Erythroblast (primary cell): ENCODE data around the gene SP140L.
"Not testable (repeated sequence)": the region's sequence is repeated elsewhere in the genome, so short reads cannot be mapped to it uniquely, and the experiment has no call there.

Experiments used
- DNase-seq, 2 experiments: peaks; one replicate each; lab custom pipeline; 2025; lab: John Stamatoyannopoulos, UW
- GATA1 ChIP-seq: IDR thresholded peaks from 2 replicates; pipeline ENCODE4 v1.6.1; 2011; ENCODE audit warnings: low read depth, mild to moderate bottlenecking, control low read depth, low read length, moderate library complexity
- POLR2A ChIP-seq: IDR thresholded peaks from 2 replicates; pipeline ENCODE4 v1.6.1; 2011; ENCODE audit warnings: mild to moderate bottlenecking, low read length

The SP140L gene

GRCh38 chr2:230326453-230327417, at the start of gene SP140L:
Gene SP140L, plus strand, starts transcription at chr2:230327193. Its CDS starts 77 bp downstream, at chr2:230327270.
- TF ChIP-seq GATA1 (no peak), POLR2A (peak; percentile 66)

DNA sequence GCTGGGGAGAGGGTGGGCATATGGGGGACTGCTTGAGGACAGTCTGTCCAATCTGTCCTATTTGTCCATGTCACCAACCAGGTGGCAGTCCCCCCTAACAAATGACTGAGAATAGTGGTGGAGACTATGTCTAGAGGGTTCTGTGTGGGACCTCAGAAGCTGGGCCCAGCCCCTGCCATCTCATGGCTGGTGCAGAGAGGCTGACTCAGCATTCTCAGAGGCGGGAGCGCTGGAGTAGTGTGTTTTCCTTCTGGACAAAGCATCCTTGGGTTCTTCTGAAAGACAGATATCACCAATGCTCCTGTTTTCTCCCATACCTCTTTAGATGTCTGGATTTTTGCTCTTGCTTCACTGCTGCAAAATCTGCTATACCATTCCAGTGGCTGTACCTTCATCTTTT, 44.1 kb upstream of the SP140L start:
- no peak for DNase-seq
- TF ChIP-seq POLR2A (no peak), GATA1 (no peak)

More at GRCh38 chr2:230326453-230327417, at the start of gene SP140L:
- DNase-seq = peak; percentile 77 to 79

- TF ChIP-seq GATA1 = no peak
- DNase-seq = no peak
Measured at GRCh38 chr2:230286048-230286447, 40.9 kb upstream of the SP140L start.

- peak; percentile 26 to 40 for DNase-seq
Measured at GRCh38 chr2:230289311-230289710, 37.7 kb upstream of the SP140L start.

DNA sequence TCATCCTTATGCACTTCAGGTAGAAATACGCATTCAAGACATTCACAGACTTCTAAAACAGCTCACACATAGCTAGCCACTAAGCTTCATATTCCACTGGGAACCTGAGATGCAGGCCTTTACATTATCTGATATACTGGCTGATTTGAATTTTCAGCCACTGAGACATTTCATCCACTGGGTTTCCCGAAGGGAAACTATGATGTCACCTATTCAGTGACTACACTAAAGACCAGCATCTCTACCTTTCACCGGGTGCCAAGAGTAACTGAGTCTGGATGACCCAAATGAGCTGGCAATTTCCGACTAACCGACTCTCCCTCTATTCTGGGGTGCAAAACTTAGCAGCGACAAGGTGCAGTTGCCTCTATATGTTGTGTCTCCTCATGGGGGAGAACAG, 31.8 kb upstream of the SP140L start:
- TF ChIP-seq GATA1 (no peak), POLR2A (no peak)
- no peak for DNase-seq

DNA sequence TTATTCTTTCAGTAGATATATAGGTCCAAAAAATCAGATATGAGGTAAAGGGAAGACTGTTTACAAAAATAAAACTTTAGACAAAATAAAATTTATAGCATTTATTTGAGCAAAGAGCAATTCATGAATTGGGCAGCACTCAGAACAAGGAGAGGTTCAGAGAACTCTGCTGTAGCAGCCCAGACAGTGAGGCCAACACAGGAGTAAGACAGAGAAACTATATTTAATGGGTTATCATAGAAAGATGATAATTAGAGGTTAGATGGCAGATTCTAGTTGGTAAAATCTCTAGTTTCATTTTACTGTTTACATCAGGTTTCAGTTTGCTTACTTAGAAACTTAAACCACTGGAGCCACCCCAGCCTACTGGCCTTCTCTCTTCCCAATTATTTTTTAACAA, 30.1 kb upstream of the SP140L start:
- no peak for DNase-seq
- TF ChIP-seq GATA1 (no peak), POLR2A (no peak)

- DNase-seq = no peak
- TF ChIP-seq GATA1 (no peak), POLR2A (no peak)
Measured at GRCh38 chr2:230299618-230300017, 27.4 kb upstream of the SP140L start.

- TF ChIP-seq POLR2A (no peak), GATA1 (no peak)
- DNase-seq = no peak
Measured at GRCh38 chr2:230305416-230306275, 21.3 kb upstream of the SP140L start.

DNA sequence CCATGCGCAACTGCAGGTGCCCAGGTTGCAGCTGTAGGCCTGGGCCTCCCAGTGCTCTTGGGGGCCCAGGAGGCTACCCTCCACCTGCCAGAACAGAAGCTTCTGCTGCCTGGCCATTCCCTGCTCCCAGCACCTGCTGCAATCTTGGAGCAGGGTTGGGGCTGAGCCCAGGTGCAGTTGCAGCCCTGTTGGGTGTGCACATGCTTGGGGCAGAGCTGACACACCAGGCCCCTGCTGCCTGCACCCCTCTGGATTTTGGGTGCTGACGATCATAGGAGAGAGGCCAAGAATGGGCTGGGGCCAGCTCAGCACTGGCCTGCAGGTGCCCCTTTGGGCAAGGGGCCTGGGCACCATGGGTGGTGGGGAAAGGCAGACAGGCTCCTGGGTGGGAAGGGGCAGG, 20.5 kb upstream of the SP140L start:
- DNase-seq = no peak
- TF ChIP-seq POLR2A (no peak), GATA1 (no peak)

GRCh38 chr2:230307485-230307884, 19.5 kb upstream of the SP140L start:
- no peak for DNase-seq
- no peak for TF ChIP-seq POLR2A
- no peak for TF ChIP-seq GATA1

- TF ChIP-seq GATA1 (no peak), POLR2A (no peak)
- DNase-seq = no peak
Measured at GRCh38 chr2:230308402-230309000, 18.5 kb upstream of the SP140L start.

- DNase-seq = not testable (repeated sequence)
Measured at GRCh38 chr2:230310792-230311191, 16.2 kb upstream of the SP140L start.

DNA sequence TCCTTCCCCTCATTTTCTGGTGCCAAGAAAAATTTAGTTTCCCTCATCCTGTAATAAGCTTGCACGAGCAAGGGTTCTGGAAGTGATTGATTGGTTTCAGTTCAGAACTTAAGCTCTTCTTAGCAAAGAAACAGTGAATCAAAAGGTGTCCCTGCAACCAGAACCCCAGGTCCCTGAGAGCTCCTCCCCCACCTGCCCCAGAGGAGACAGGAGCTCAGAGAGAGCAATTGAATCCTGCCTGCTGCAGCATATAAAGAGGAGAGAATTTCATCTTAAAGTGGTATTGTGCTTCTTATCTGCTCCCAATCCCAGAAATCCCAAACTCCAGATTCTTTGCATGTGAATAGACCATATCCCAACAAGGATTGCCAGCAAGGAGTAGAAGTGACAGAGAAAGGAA, 15.4 kb upstream of the SP140L start:
- not testable (repeated sequence) for DNase-seq

- no peak for TF ChIP-seq GATA1
- no peak for TF ChIP-seq POLR2A
- DNase-seq = no peak
Measured at GRCh38 chr2:230312638-230313037, 14.4 kb upstream of the SP140L start.
